ENCODE measurements around the gene PPARG.

GRCh38 chr3:12303534-12303933, 14.7 kb downstream of the PPARG start:
- no peak for TF ChIP-seq EP300 (IDR thresholded peaks at IDR 0.05)
- TF ChIP-seq, protein P1, sequence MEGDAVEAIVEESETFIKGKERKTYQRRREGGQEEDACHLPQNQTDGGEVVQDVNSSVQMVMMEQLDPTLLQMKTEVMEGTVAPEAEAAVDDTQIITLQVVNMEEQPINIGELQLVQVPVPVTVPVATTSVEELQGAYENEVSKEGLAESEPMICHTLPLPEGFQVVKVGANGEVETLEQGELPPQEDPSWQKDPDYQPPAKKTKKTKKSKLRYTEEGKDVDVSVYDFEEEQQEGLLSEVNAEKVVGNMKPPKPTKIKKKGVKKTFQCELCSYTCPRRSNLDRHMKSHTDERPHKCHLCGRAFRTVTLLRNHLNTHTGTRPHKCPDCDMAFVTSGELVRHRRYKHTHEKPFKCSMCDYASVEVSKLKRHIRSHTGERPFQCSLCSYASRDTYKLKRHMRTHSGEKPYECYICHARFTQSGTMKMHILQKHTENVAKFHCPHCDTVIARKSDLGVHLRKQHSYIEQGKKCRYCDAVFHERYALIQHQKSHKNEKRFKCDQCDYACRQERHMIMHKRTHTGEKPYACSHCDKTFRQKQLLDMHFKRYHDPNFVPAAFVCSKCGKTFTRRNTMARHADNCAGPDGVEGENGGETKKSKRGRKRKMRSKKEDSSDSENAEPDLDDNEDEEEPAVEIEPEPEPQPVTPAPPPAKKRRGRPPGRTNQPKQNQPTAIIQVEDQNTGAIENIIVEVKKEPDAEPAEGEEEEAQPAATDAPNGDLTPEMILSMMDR (IDR thresholded peaks at IDR 0.05) = no peak

Data from upper lobe of left lung (tissue), 4 donors.